ENCODE measurements around the gene IGLL1. TPM values are rescaled to one million over a fixed set of nuclear protein-coding genes. Genes with fewer than 3 reads are reported as not detected.

Gene IGLL1
- polyA plus RNA-seq, 4 donors: 0.49 to 1.6 (median 0.74) TPM

DNA sequence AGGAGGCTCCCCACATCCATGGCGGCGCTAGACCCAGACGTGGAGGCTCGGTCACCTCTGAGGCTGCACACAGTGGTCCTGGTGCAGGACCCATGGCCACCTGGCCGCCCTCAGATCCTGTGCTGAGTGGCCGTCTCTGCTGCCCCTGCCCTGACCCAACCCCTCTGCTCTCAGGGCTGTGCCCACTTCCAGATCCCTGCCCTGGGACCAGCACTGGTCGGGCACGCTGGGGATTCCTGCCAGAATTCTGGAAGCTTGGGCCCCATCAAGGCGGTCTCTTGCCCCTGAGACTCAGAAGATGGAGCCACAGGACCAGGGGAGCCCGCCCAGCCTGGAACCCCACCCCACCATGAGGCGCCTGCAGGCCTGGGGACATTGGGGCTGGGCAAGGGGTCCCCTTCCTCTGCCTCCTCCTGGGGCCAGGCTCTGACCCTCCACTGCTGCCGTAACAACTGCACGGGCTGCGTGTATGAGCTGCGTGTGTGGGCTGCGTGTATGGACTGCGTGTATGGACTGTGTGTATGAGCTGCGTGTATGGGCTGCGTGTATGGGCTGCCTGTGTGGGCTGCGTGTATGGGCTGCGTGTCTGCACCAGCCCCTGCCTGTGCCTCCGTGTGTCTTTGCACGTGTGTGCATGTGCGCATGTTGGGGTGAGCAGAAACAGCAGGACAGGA, 48.7 kb downstream of the IGLL1 start:
- DNase-seq (ENCODE audit: low read depth in 4 of 4, low spot score in 3 of 4): no peak

DNA sequence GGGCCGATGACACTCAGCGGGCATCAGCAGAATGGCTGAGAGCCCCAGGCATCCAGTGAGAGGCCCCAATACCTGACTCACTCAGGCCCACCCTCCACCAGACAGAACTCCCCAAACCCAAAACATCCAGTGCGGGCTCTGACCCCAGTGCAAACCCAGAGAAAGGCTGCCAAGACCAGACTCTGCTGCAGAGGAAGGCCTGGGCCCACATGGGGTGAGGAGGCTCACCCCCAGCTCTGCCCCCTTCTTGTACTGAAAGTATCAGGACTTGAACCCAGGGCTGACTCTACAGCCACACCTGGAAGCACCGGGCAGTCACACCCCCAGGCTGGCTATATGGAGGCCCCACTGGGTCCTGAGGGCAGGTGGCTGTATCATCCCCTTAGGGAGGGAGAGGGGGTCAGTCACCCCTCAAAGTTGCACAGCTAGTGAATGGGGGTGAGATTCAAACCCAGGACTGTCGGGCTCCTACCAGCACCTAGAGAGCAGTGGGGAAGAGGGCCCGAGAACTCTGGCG, 49.3 kb downstream of the IGLL1 start:
- DNase-seq (ENCODE audit: low read depth in 4 of 4, low spot score in 3 of 4): no peak

DNA sequence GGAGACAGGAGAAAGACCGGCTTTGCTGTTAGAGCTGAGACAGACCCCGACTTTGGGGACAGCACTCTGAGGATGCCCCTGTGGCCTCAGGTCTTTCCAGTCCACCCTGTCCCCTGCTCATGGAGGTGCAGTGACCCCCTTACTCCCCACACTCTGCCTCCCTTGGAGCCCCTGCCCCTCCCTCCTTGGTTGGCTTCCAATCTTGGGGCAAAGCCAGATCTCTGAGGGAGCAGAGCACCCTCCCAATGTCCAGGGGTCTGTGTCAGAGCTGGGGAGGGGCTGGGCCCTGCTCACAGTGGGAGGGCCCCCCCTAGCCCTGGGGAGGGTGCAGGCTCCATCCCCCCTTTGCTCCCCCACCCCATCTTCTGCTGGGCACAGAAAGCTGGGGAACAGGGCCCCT, 50.0 kb downstream of the IGLL1 start:
- no peak for DNase-seq (ENCODE audit: low read depth in 4 of 4, low spot score in 3 of 4)

DNA sequence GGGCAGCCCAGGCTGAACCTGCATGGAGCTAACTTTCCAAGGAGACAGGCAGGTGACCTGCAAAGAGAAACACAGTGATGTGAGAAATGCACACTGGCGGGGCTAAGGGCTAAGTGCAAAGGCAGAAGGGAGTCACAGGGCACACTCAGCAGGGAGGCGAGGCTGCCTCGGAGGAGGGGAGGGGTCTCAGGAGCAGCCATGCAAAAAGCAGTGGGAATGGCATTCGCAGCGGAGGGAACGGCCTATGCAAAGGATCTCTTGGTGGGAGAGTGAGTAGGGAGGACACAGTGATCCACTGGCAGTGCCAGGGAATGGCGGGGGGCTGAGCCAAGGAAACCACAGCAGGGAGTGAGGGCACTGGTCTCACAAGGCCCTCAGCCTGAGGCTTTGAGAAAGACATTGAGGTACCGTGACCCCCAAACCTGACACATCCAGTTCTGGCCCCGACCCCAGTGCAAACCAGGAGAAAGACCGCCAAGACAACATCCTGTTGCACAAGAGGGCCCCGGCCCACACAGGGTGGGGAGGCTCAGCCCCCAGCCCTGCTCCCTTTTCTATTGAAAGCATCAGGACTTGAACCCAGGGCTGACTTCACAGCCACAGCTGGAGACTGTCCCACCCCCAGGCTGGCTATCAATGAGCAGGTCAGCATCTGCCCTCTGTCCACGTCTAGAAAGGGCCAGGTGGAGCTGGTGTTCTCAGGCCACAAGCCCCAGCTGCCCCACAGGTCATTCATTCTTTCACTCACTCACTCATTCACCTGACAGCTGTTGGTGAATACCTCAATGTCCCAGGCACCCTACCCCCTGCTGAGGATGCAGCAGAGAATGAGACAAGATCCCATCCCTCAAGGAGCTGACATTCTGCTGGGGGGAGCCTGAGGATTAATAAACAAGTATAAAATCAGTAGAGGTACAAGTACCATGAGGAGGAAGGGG, 50.7 kb downstream of the IGLL1 start:
- DNase-seq (ENCODE audit: low read depth in 4 of 4, low spot score in 3 of 4): no peak

DNA sequence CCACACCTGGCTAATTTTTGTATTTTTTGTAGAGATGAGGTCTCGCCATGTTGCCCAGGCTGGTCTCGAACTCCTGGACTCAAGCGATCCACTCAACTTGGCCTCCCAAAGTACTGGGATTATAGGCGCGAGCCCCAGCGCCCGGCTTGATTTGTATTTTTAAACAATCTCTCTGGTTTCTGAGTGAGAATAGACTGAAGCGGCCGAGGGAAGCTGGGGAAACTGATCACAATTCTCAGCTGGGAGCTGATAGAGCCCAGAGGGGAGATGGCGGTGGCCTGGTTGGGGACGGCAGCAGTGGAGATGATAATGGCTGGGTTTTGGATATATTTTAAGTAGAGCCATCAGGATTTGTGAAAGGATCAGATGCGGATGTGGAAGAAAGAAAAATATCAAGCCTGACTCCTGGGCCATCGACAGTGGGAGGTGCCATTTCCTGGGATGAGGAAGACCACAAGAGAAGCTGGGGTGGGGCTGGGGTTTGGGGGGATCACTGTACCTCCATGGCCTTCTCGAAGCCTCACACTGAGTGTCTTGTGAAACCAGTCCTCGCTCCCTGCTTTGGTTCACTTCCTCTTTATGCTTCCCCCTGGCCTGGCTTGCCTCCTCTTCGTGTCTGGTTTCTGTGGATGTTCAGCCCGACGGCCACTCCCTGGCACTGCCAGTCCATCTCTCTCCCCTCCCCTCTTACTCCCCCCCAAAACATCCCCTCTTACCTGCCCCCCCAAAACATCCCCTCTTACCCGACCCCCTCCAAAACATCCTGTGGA, 51.9 kb downstream of the IGLL1 start:
- DNase-seq (ENCODE audit: low read depth in 4 of 4, low spot score in 3 of 4): no peak

DNA sequence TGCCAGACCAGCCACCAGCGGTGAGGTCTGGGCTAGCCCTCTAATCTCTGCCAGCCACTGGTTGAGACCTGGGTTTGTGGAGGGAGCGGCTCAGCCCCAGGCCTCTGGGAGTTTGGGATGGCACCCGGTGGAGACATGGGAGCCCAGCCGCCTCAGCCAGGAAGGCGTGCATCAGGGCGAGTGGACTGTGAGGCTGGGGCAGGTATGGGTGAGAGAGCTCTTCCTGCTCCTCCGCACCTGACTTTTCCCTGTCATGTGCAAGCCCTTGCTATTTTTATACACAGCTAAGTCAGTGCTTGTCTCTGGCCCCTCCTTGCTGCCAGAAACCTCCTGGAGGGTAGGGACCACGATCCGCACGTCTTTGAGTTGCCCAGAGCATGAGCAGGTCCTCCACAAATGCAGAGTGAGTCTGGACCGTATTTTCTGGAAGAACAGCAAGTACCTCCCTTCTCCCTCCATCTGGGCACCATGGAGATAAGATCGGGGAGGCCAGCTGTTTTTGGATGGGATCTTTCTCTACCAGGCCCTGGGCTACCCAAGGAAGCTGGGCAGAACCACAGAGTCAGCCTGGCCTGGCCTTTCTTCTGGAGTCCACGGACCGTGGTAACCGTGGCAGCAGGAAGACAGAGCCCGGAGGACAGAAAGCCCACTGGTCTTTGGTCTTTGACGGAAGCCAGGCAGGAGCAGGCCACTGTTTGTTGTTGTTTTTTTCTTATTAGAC, 53.3 kb downstream of the IGLL1 start:
- no peak for DNase-seq (ENCODE audit: low read depth in 4 of 4, low spot score in 3 of 4)

DNA sequence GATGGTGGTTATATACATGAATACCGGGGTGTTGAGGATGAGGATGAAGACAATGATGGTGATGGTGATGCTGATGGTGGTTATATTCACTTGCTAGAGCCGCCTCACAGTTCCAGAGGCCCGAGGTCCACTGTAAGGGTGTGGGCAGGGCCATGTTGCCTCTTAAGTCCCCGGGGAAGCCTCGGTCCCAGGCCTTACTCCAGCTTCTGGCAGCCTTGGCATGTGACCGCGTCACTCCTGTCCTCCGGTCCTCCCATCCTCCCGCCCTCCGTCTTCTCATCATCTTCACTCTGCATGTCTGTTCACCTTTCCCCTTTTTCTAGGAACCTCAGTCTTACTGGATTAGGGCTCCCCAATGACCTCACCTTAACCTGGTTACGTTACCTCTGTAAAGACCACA, 54.6 kb downstream of the IGLL1 start:
- no peak for DNase-seq (ENCODE audit: low read depth in 4 of 4, low spot score in 3 of 4)

DNA sequence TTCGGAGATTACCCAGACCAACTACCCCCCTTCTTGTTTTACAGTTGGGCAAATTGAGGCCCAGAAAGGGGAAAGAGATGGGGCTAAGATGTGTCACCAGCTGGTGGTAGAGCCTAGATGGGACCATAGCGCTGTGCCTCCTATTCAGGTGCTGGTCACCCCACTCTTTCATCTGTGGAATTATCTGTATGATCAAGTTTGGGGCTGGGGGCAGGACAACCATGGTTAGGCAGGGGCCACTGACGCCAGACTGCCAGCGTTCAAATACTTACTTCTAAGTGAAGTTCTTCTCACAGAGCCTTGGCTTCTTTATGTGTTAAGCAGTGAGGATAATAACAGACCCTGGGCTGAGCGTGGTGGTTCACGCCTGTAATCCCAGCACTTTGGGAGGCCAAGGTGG, 55.9 kb downstream of the IGLL1 start:
- no peak for DNase-seq (ENCODE audit: low read depth in 4 of 4, low spot score in 3 of 4)

DNA sequence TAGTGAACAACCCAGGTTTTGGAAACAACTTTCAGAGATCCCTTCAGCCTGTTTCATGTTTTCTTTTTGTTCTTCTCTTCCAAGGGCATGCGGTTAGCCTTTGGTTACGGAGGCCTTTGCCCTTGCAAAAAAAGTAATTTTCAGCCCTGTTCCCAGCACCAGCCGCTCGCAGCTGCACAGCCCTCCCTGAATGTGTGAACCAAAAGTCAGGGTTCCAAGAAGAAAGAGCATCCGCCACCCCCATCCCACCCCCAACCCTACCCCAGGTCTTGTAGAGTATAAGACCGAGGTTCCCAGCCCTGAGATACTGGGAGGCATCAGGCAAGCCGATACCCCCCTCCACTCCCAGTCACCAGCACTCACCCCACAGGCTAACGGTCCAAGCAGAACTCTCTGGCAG, 56.4 kb downstream of the IGLL1 start:
- DNase-seq (ENCODE audit: low read depth in 4 of 4, low spot score in 3 of 4): no peak

Other genes starting within 250 kb of the IGLL1 start
- 1 to 10 TPM; 1.1 to 2.8 (median 2.3) TPM for gene DRICH1, start 52.0 kb upstream of the IGLL1 start, polyA plus RNA-seq (ENCODE audit: insufficient read length in 4 of 4)
- 1 to 10 TPM; 1.8 to 3.1 (median 2.1) TPM for gene RGL4, start 110.7 kb upstream of the IGLL1 start, polyA plus RNA-seq (ENCODE audit: insufficient read length in 4 of 4)
- gene ZNF70, start 170.8 kb upstream of the IGLL1 start, polyA plus RNA-seq (ENCODE audit: insufficient read length in 4 of 4): 1 to 10 TPM; 5.0 to 5.8 (median 5.5) TPM
- gene VPREB3, start 174.1 kb upstream of the IGLL1 start, polyA plus RNA-seq (ENCODE audit: insufficient read length in 4 of 4): 1 to 10 TPM in 1 of 4 donors, under 1 TPM in 3; 0.69 to 1.3 (median 0.78) TPM
- 1 to 10 TPM; 2.3 to 3.5 (median 2.5) TPM for gene C22orf15, start 182.7 kb upstream of the IGLL1 start, polyA plus RNA-seq (ENCODE audit: insufficient read length in 4 of 4)
- 10 to 100 TPM; 79.3 to 96.3 (median 83.1) TPM for gene CHCHD10, start 187.7 kb upstream of the IGLL1 start, polyA plus RNA-seq (ENCODE audit: insufficient read length in 4 of 4)
- gene MMP11, start 192.6 kb upstream of the IGLL1 start, polyA plus RNA-seq (ENCODE audit: insufficient read length in 4 of 4): 10 to 100 TPM; 12.1 to 25.4 (median 19.8) TPM
- gene SMARCB1, start 206.7 kb upstream of the IGLL1 start, polyA plus RNA-seq (ENCODE audit: insufficient read length in 4 of 4): 100 to 1,000 TPM; 193 to 206 (median 194) TPM

Measured in right renal pelvis (tissue), 4 donors.